B cell (primary cell): ENCODE results near the gene ADAMTS10. TPM values are rescaled to one million over a fixed set of nuclear protein-coding genes. Genes with fewer than 3 reads are reported as not detected.

Experiments
- ATAC-seq: fragments of 200-7000 bp; cut with Tn5 transposase; one replicate; pipeline ENCODE4 v1.10.0; 2021; ENCODE audit warnings: low read depth, mild to moderate bottlenecking, moderate number of reproducible peaks, moderate library complexity
- CTCF ChIA-PET: fragments of 350-600 bp; sonication (Branson Sonifier 250); formaldehyde crosslinking; loops from one replicate; lab custom pipeline; 2021; ENCODE audit warnings: antibody characterized with exemption, inconsistent platforms; lab: Charles Lee
- POLR2A ChIA-PET: fragments of 350-600 bp; sonication (Branson Sonifier 250); formaldehyde crosslinking; loops from one replicate; lab custom pipeline; 2021; ENCODE audit warnings: antibody characterized with exemption; lab: Charles Lee
- DNase-seq: peaks from one replicate; pipeline ENCODE4 v3.0.0; 2013
- H2AFZ ChIP-seq: 2 replicates; pipeline ENCODE4 v1.6.1; 2012; ENCODE audit warnings: mild to moderate bottlenecking, low read depth, low read length; ENCODE audit not compliant: insufficient read depth, poor library complexity, severe bottlenecking
- H3K27ac ChIP-seq, 2 donors: 1 replicate in 1 of 2; 2 replicates in 1 of 2; pipeline ENCODE4 v1.5.1; 2012 to 2013; ENCODE audit warnings: low read length in 2 of 2, mild to moderate bottlenecking in 2 of 2, moderate library complexity in 1 of 2
- H3K27me3 ChIP-seq, 4 experiments: fragments of 200-600 bp in 1 of 4; sonication (generic) in 1 of 4; replicated peaks in 1 of 4; 1 replicate in 2 of 4; 2 replicates in 2 of 4; pipeline versions ENCODE4 v1.6.1 to v1.7.0; 2013 to 2016; ENCODE audit warnings: low read length in 3 of 4, mild to moderate bottlenecking in 2 of 4, mixed read lengths in 1 of 4, moderate library complexity in 1 of 4; ENCODE audit not compliant: insufficient read depth in 4 of 4, control insufficient read depth in 3 of 4; ENCODE audit errors: control extremely low read depth in 1 of 4
- H3K36me3 ChIP-seq, 2 experiments: replicated peaks in 1 of 2; 1 replicate in 1 of 2; 2 replicates in 1 of 2; pipeline versions ENCODE4 v1.6.1 to v1.7.1; 2013; ENCODE audit warnings: low read length in 1 of 2; ENCODE audit not compliant: insufficient read depth in 2 of 2, control insufficient read depth in 1 of 2; ENCODE audit errors: control extremely low read depth in 1 of 2, extremely low read depth in 1 of 2
- H3K4me1 ChIP-seq, 2 donors: fragments of 200-600 bp in 1 of 2; sonication (generic) in 1 of 2; 1 replicate in 1 of 2; 2 replicates in 1 of 2; pipeline versions ENCODE4 v1.5.1 to v1.6.1; 2013 to 2017; ENCODE audit warnings: low read length in 2 of 2; ENCODE audit not compliant: control insufficient read depth in 2 of 2, insufficient read depth in 2 of 2
- H3K4me2 ChIP-seq: replicated peaks from 2 replicates; pipeline ENCODE3; 2012; ENCODE audit warnings: mild to moderate bottlenecking, low read depth, low read length; ENCODE audit not compliant: poor library complexity, severe bottlenecking
- H3K4me3 ChIP-seq, 5 experiments: fragments of 200-600 bp in 1 of 5; sonication (generic) in 1 of 5; 1 replicate in 3 of 5; 2 replicates in 2 of 5; pipeline versions ENCODE4 v1.5.1 to v1.7.0; 2011 to 2016; ENCODE audit warnings: low read length in 4 of 5, mild to moderate bottlenecking in 4 of 5, low read depth in 2 of 5, control low read depth in 1 of 5, moderate library complexity in 1 of 5; ENCODE audit not compliant: insufficient read depth in 1 of 5; ENCODE audit errors: control extremely low read depth in 1 of 5, extremely low read depth in 1 of 5
- H3K79me2 ChIP-seq: fragments of 200-600 bp; sonication (generic); one replicate; pipeline ENCODE4 v1.6.0; 2016; ENCODE audit warnings: low read length; ENCODE audit not compliant: control insufficient read depth, insufficient read depth
- H3K9ac ChIP-seq: fragments of 200-600 bp; sonication (generic); 2 replicates; pipeline ENCODE4 v1.6.1; 2017; ENCODE audit warnings: mild to moderate bottlenecking, low read length, moderate library complexity
- H3K9me3 ChIP-seq, 3 donors: one replicate each; pipeline versions ENCODE4 v1.6.1 to v1.7.1; 2013; ENCODE audit warnings: low read length in 2 of 3; ENCODE audit not compliant: control insufficient read depth in 2 of 3, insufficient read depth in 1 of 3; ENCODE audit errors: control extremely low read depth in 1 of 3
- H4K20me1 ChIP-seq: 2 replicates; pipeline ENCODE4 v1.6.0; 2012; ENCODE audit warnings: mild to moderate bottlenecking, low read length; ENCODE audit not compliant: insufficient read depth, control insufficient read depth, poor library complexity, severe bottlenecking
- H3K27ac Mint-ChIP-seq: one replicate; pipeline ENCODE4 v1.8.0; 2021; ENCODE audit warnings: mixed read lengths
- H3K27me3 Mint-ChIP-seq: one replicate; pipeline ENCODE4 v1.8.0; 2021; ENCODE audit warnings: mixed read lengths
- H3K4me1 Mint-ChIP-seq: one replicate; pipeline ENCODE4 v1.8.0; 2021; ENCODE audit warnings: mixed read lengths
- H3K4me3 Mint-ChIP-seq: one replicate; pipeline ENCODE4 v1.8.0; 2021; ENCODE audit warnings: mixed read lengths
- H3K9me3 Mint-ChIP-seq: one replicate; pipeline ENCODE4 v1.8.0; 2022; ENCODE audit warnings: mixed read lengths; ENCODE audit not compliant: insufficient read depth
- CTCF ChIP-seq: fragments of 200-600 bp; IDR thresholded peaks from one replicate; pipeline ENCODE4 v1.8.0; 2022; ENCODE audit warnings: antibody characterized with exemption, mild to moderate bottlenecking
- EZH2 ChIP-seq: IDR thresholded peaks from 2 replicates; pipeline ENCODE4 v1.6.1; 2012; ENCODE audit warnings: borderline replicate concordance, low read depth, mild to moderate bottlenecking, moderate library complexity, low read length; ENCODE audit not compliant: insufficient read depth, poor library complexity, severe bottlenecking
- WGBS: methylation state at CpG from one replicate; pipeline ENCODE4 v1.1.5; 2013; ENCODE audit warnings: missing lambda C conversion rate; ENCODE audit not compliant: insufficient coverage; 5-methylcytosine and 5-hydroxymethylcytosine counted together
- intact Hi-C: fragments of 100-400 bp; cut with micrococcal nuclease; formaldehyde crosslinking; loops from one replicate; pipeline ENCODE4 v1.10.0; 2022
- polyA plus RNA-seq: library from polyadenylated mRNA; depleted of rRNA; stranded (reverse); fragments of >200 nt; gene quantifications from 2 replicates; pipeline ENCODE4 v1.2.3, GENCODE V29; 2012
- total RNA-seq, 2 donors: library from RNA; stranded (reverse); fragments of 120-200 nt in 1 of 2; gene quantifications; 1 replicate in 1 of 2; 2 replicates in 1 of 2; pipeline versions ENCODE4 v1.2.3 to v1.2.4, GENCODE V29; 2013 to 2022

Gene ADAMTS10
- total and polyA plus RNA-seq, 2 donors (not counting 1 experiment from before 2014, with no cell fraction given) = 0.59 to 1.8 TPM

GRCh38 chr19:8578642-8579265, 31.8 kb downstream of the ADAMTS10 start:
- POLR2A ChIA-PET = interaction anchor here (0.6 to 4.4 kb wide), 4 partner anchors 12 to 1225 kb away, joined by 3 to 26 read pairs (median 4); partner anchors contain the start of genes MARCHF2 and ZNF414
- DNase-seq = peak; percentile 85
- peak overlapping the region; percentile 30 for H3K4me3 Mint-ChIP-seq
- Histone ChIP-seq H3K4me2 (peak overlapping the region; percentile 95), H3K9ac (no peak overlapping the region), H2AFZ (peak overlapping the region; percentile 76), H3K4me1 (peaks cover 35 to 49% of the 10 kb centered on the region in 2 donors), H3K9me3 (peaks cover 0 to 5% (median 0%) of the 10 kb centered on the region in 3 donors), H3K79me2 (peaks cover 67% of the 10 kb centered on the region), H3K27me3 (no peaks in the 10 kb centered on the region), H3K27ac (no peak overlapping the region), H3K36me3 (no peaks in the 10 kb centered on the region), H4K20me1 (no peaks in the 10 kb centered on the region), H3K4me3 (no peak overlapping the region)
- no peaks in the 10 kb centered on the region for H3K27me3 Mint-ChIP-seq
- ATAC-seq = peak; percentile 56
- peak overlapping the region; percentile 51 for H3K27ac Mint-ChIP-seq
- CTCF ChIA-PET = interaction anchor here (0.6 to 7.9 kb wide), 32 partner anchors 8 to 404 kb away, joined by 3 to 95 read pairs (median 6); partner anchors contain the start of genes HNRNPM, MARCHF2 and ZNF414
- 22% methylated on average over 16 of the region's 17 CpGs for WGBS
- peaks cover 37% of the 10 kb centered on the region for H3K4me1 Mint-ChIP-seq
- no peaks in the 10 kb centered on the region for H3K9me3 Mint-ChIP-seq
- intact Hi-C loops = loop anchor here (1.0 to 2.0 kb wide), 2 partner anchors 9 to 64 kb away; partner anchors contain the start of gene ZNF414
- TF ChIP-seq CTCF (peak; percentile 98), EZH2 (no peak)

- intact Hi-C loops = loop anchor here (1.0 to 2.0 kb wide), 2 partner anchors 8 to 63 kb away; partner anchors contain the start of gene ZNF414
- Histone ChIP-seq H3K79me2 (peaks cover 75% of the 10 kb centered on the region), H3K27ac (peak overlapping the region; percentile 54 to 79), H3K36me3 (no peaks in the 10 kb centered on the region), H3K9me3 (peaks cover 0 to 6% (median 0%) of the 10 kb centered on the region in 3 donors), H3K27me3 (no peaks in the 10 kb centered on the region), H3K9ac (peak overlapping the region; percentile 89), H4K20me1 (no peaks in the 10 kb centered on the region), H3K4me3 (peak overlapping the region; percentile 50 to 90 (median 69)), H3K4me1 (peaks cover 35 to 49% of the 10 kb centered on the region in 2 donors), H3K4me2 (peak overlapping the region; percentile 95), H2AFZ (peak overlapping the region; percentile 93)
- H3K9me3 Mint-ChIP-seq = no peaks in the 10 kb centered on the region
- no peak for DNase-seq
- no peak for TF ChIP-seq CTCF
- TF ChIP-seq EZH2 = no peak
- H3K27ac Mint-ChIP-seq = peak overlapping the region; percentile 85
- H3K27me3 Mint-ChIP-seq = no peaks in the 10 kb centered on the region
- peak overlapping the region; percentile 94 for H3K4me3 Mint-ChIP-seq
- H3K4me1 Mint-ChIP-seq = peaks cover 43% of the 10 kb centered on the region
- POLR2A ChIA-PET = interaction anchor here (1.6 to 4.4 kb wide), 2 partner anchors 9 to 64 kb away, joined by 6 to 26 read pairs; partner anchors contain the start of gene ZNF414
- CTCF ChIA-PET = interaction anchor here (0.6 to 7.9 kb wide), 15 partner anchors 12 to 224 kb away, joined by 3 to 95 read pairs (median 10); partner anchors contain the start of genes MARCHF2 and ZNF414
- WGBS = no CpG with 5 or more reads among the region's 4 CpGs
- no peak for ATAC-seq
Measured at GRCh38 chr19:8577741-8578140, 32.8 kb downstream of the ADAMTS10 start.
